Thyroid gland (tissue), 4 donors: ENCODE data around the gene VPS35L. TPM values are rescaled to one million over a fixed set of nuclear protein-coding genes. Genes with fewer than 3 reads are reported as not detected.

ENCODE experiments used
- DNase-seq, 2 donors: peaks; one replicate each; pipeline ENCODE4 v3.0.0-alpha.2; 2019
- H3K27ac ChIP-seq, 3 donors: fragments of 200-600 bp; sonication (generic); 1 replicate in 2 of 3; 2 replicates in 1 of 3; pipeline ENCODE4 v1.5.1; 2016 to 2019; ENCODE audit warnings: mild to moderate bottlenecking in 1 of 3, moderate library complexity in 1 of 3
- H3K27me3 ChIP-seq: fragments of 200-600 bp; sonication (generic); one replicate; pipeline ENCODE4 v1.5.1; 2019
- H3K36me3 ChIP-seq, 2 donors: fragments of 200-600 bp; sonication (generic); one replicate each; pipeline ENCODE4 v1.5.1; 2016 to 2019
- H3K4me1 ChIP-seq, 2 donors: fragments of 200-600 bp; sonication (generic); one replicate each; pipeline ENCODE4 v1.5.1; 2017 to 2019
- H3K4me3 ChIP-seq, 3 donors: fragments of 200-600 bp; sonication (generic); replicated peaks in 1 of 3; 1 replicate in 2 of 3; 2 replicates in 1 of 3; pipeline ENCODE4 v1.5.1; 2016; ENCODE audit warnings: mild to moderate bottlenecking in 1 of 3
- H3K9me3 ChIP-seq: fragments of 200-600 bp; sonication (generic); one replicate; pipeline ENCODE4 v1.5.1; 2017
- CTCF ChIP-seq, 6 experiments: fragments of 200-600 bp in 3 of 6; fragments of 450-650 bp in 3 of 6; sonication (generic) in 3 of 6; IDR thresholded peaks; one replicate each; pipeline ENCODE4 v1.5.1; 2016 to 2019; ENCODE audit warnings: antibody characterized with exemption in 6 of 6, mild to moderate bottlenecking in 2 of 6, inconsistent platforms in 1 of 6, moderate library complexity in 1 of 6
- POLR2A ChIP-seq, 2 donors: fragments of 450-650 bp; IDR thresholded peaks; one replicate each; pipeline ENCODE4 v1.6.1; 2017; ENCODE audit warnings: antibody characterized with exemption in 2 of 2, mild to moderate bottlenecking in 2 of 2, moderate library complexity in 1 of 2
- WGBS, 2 donors: methylation state at CpG; one replicate each; pipeline ENCODE4 v1.1.5; 2017; 5-methylcytosine and 5-hydroxymethylcytosine counted together
- intact Hi-C: fragments of 100-400 bp; cut with DNase I; formaldehyde crosslinking; loops from one replicate; pipeline ENCODE4 v1.15.1; 2023
- total RNA-seq, 4 donors: library from RNA; depleted of rRNA; stranded (reverse); fragments of >200 nt; gene quantifications; one replicate each; pipeline ENCODE4 v1.2.3, GENCODE V29; 2016

VPS35L gene
- total RNA-seq, 4 donors from 2014 or later = 64.9 to 74.3 (median 68.8) TPM

- Histone ChIP-seq H3K9me3 (no peaks in the 10 kb centered on the region), H3K4me3 (no peak overlapping the region), H3K4me1 (peaks cover 0 to 6% of the 10 kb centered on the region in 2 donors), H3K36me3 (peaks cover 8 to 22% of the 10 kb centered on the region in 2 donors), H3K27ac (no peak overlapping the region), H3K27me3 (no peaks in the 10 kb centered on the region)
- WGBS, 2 donors = 87 to 89% methylated on average over 4 of the region's 4 CpGs
- intact Hi-C loops = no loop called here
- DNase-seq = no peak
- TF ChIP-seq CTCF (IDR thresholded peaks at IDR 0.05) (no peak), POLR2A (IDR thresholded peaks at IDR 0.05) (no peak)
Measured at GRCh38 chr16:19513377-19514053, 42.0 kb upstream of the VPS35L start.

GRCh38 chr16:19515757-19516156 lies 39.7 kb upstream of the VPS35L start:
- WGBS, 2 donors = 94 to 96% methylated on average over 2 of the region's 2 CpGs
- DNase-seq = no peak
- Histone ChIP-seq H3K4me1 (peaks cover 13 to 19% of the 10 kb centered on the region in 2 donors), H3K9me3 (no peaks in the 10 kb centered on the region), H3K4me3 (no peak overlapping the region), H3K36me3 (peaks cover 8 to 18% of the 10 kb centered on the region in 2 donors), H3K27me3 (no peaks in the 10 kb centered on the region), H3K27ac (no peak overlapping the region)
- TF ChIP-seq CTCF (IDR thresholded peaks at IDR 0.05) = no peak
- TF ChIP-seq POLR2A (IDR thresholded peaks at IDR 0.05) = no peak
- intact Hi-C loops = no loop called here

- no peak overlapping the region for H3K4me3 ChIP-seq
- H3K27ac ChIP-seq = no peak overlapping the region
- H3K4me1 ChIP-seq = peaks cover 20 to 26% of the 10 kb centered on the region in 2 donors
- no peak for DNase-seq
- no peaks in the 10 kb centered on the region for H3K27me3 ChIP-seq
- H3K9me3 ChIP-seq = no peaks in the 10 kb centered on the region
- WGBS, 2 donors = 85 to 90% methylated on average over 8 of the region's 8 CpGs
- intact Hi-C loops = no loop called here
- TF ChIP-seq POLR2A (IDR thresholded peaks at IDR 0.05) (no peak), CTCF (IDR thresholded peaks at IDR 0.05) (no peak)
- peaks cover 8 to 18% of the 10 kb centered on the region in 2 donors for H3K36me3 ChIP-seq
Measured at GRCh38 chr16:19517424-19518089, 37.9 kb upstream of the VPS35L start.

- H3K36me3 ChIP-seq = peaks cover 8 to 18% of the 10 kb centered on the region in 2 donors
- peaks cover 23 to 26% of the 10 kb centered on the region in 2 donors for H3K4me1 ChIP-seq
- H3K27me3 ChIP-seq = no peaks in the 10 kb centered on the region
- H3K9me3 ChIP-seq = no peaks in the 10 kb centered on the region
- no peak overlapping the region for H3K27ac ChIP-seq
- 89 to 90% methylated on average over 2 of the region's 2 CpGs for WGBS, 2 donors
- DNase-seq = no peak
- TF ChIP-seq POLR2A (IDR thresholded peaks at IDR 0.05) (no peak), CTCF (IDR thresholded peaks at IDR 0.05) (no peak)
- intact Hi-C loops = no loop called here
- H3K4me3 ChIP-seq = no peak overlapping the region
Measured at GRCh38 chr16:19518388-19518787, 37.1 kb upstream of the VPS35L start.

- H3K9me3 ChIP-seq = no peaks in the 10 kb centered on the region
- WGBS, 2 donors = 8 to 9% methylated on average over 8 of the region's 8 CpGs
- peak overlapping the region in 2 of 3 donors; percentile 52 to 92 for H3K4me3 ChIP-seq
- intact Hi-C loops = loop anchor here (5.0 kb wide), 1 partner anchor 36 kb away; the partner anchor contains the start of gene VPS35L
- H3K27ac ChIP-seq = peak overlapping the region; percentile 64 to 82 (median 80)
- H3K27me3 ChIP-seq = no peaks in the 10 kb centered on the region
- peaks cover 6 to 9% of the 10 kb centered on the region in 2 donors for H3K36me3 ChIP-seq
- no peak for TF ChIP-seq POLR2A (IDR thresholded peaks at IDR 0.05)
- TF ChIP-seq CTCF (IDR thresholded peaks at IDR 0.05) = no peak
- peaks cover 30 to 36% of the 10 kb centered on the region in 2 donors for H3K4me1 ChIP-seq
- DNase-seq = no peak
Measured at GRCh38 chr16:19520861-19521331, 34.6 kb upstream of the VPS35L start.
